ENCODE measurements around the gene UQCRQ. TPM values are rescaled to one million over a fixed set of nuclear protein-coding genes. Genes with fewer than 3 reads are reported as not detected.

UQCRQ gene
- total RNA-seq, 4 donors from 2014 or later, result 97.2 to 170 (median 130) TPM

GRCh38 chr5:132848270-132848669 is 18.2 kb upstream of the UQCRQ start:
- TF ChIP-seq CTCF (IDR thresholded peaks at IDR 0.05; ENCODE audit: low read depth), result no peak

DNA sequence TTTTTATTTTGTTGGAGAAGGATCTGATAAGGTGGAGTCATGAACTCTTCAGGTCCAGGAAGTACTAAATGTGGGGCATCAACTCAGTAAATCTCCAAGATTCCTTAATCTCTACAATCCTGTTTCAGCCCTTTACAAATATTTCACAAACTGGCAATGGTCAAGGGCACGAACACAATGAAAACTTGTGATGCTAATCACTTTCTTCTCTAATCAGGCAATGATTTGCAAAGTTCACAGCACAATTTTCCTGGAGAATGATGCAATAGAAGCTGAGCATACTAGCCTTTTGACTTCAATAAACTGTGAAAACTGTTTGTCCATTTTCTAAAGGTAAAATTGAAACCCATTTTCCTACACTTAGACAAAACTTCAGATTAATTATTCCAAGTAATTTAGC is 17.1 kb upstream of the UQCRQ start:
- no peak for TF ChIP-seq CTCF (IDR thresholded peaks at IDR 0.05; ENCODE audit: low read depth)

DNA sequence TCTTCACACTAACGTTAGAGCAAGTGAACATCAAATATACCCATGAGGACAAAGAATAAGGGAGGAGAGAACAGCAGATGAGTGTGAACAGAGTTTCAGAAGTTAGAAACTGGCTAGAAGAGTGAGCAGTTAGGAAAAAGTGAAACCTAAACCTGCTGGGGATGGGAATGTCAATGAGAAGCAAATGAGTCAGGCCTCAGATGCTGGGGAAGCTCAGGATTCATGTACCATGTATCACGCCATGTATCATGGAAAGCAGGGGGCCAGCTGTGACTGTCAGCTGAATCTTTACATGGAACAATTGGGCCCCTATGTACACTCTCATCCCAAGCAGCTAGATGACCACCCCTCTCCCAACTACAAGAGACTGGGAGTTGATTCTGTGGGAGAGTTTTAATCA is 16.4 kb upstream of the UQCRQ start:
- no peak for TF ChIP-seq CTCF (IDR thresholded peaks at IDR 0.05; ENCODE audit: low read depth)

- no peak for TF ChIP-seq CTCF (IDR thresholded peaks at IDR 0.05; ENCODE audit: low read depth)
These were observed 13.1 kb upstream of the UQCRQ start for GRCh38 chr5:132853323-132853722.

- no peak for TF ChIP-seq CTCF (IDR thresholded peaks at IDR 0.05; ENCODE audit: low read depth)
These were observed 12.7 kb upstream of the UQCRQ start for GRCh38 chr5:132853790-132854189.

DNA sequence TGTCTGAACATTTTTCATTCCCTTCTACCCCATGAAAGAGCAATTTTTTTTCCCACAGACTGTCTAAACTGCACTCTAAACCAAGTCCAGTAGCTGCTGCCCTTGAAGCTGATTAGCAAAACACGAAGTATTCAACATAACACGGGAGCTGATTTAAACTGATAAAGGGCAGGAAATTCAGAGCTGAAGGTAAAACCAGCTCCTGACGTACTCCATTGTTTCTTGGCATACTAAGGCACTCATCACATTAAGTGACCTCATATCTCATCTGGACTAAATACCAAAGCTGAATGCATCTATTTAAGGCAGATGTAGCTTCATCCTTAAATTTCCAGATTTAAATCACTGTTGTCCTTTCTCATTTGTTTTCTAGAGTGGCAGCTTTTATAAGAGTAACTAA is 12.1 kb upstream of the UQCRQ start:
- TF ChIP-seq CTCF (IDR thresholded peaks at IDR 0.05; ENCODE audit: low read depth), result no peak

DNA sequence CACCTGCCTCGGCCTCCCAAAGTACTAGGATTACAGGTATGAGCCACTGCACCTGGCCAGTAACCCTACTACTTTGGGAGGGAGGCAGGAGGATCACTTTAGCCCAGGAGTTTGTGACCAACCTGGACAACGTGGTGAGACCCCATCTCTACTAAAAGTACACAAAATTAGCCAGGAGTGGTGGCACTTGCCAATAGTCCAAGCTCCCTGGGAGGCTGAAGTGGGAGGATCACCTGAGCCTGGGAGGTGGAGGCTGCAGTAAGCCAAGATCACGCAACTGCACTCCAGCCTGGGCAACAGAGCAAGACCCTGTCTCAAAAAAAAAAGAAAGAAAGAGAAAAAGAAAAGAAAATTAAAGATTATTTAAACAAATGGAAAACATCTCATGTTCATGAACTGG is 10.4 kb upstream of the UQCRQ start:
- TF ChIP-seq CTCF (IDR thresholded peaks at IDR 0.05; ENCODE audit: low read depth), result no peak
